GM12875 (cell line): Measurements from ENCODE around the gene GUCA2A.

Experiments
- H3K4me3 ChIP-seq: one replicate; pipeline ENCODE4 v1.5.1; 2011; ENCODE audit warnings: low read depth, low read length, control low read depth
- CTCF ChIP-seq: IDR thresholded peaks from 2 replicates; pipeline ENCODE4 v1.5.1; 2011; ENCODE audit warnings: low read depth, mild to moderate bottlenecking, control low read depth, inconsistent platforms, low read length, moderate library complexity, borderline replicate concordance; ENCODE audit not compliant: insufficient read depth

The GUCA2A gene

GRCh38 chr1:42145389-42145716, 19.2 kb downstream of the GUCA2A start:
- TF ChIP-seq CTCF: no peak
- no peak overlapping the region for H3K4me3 ChIP-seq

- H3K4me3 ChIP-seq: no peak overlapping the region
- no peak for TF ChIP-seq CTCF
Observed at GRCh38 chr1:42144711-42145388, 19.7 kb downstream of the GUCA2A start.

DNA sequence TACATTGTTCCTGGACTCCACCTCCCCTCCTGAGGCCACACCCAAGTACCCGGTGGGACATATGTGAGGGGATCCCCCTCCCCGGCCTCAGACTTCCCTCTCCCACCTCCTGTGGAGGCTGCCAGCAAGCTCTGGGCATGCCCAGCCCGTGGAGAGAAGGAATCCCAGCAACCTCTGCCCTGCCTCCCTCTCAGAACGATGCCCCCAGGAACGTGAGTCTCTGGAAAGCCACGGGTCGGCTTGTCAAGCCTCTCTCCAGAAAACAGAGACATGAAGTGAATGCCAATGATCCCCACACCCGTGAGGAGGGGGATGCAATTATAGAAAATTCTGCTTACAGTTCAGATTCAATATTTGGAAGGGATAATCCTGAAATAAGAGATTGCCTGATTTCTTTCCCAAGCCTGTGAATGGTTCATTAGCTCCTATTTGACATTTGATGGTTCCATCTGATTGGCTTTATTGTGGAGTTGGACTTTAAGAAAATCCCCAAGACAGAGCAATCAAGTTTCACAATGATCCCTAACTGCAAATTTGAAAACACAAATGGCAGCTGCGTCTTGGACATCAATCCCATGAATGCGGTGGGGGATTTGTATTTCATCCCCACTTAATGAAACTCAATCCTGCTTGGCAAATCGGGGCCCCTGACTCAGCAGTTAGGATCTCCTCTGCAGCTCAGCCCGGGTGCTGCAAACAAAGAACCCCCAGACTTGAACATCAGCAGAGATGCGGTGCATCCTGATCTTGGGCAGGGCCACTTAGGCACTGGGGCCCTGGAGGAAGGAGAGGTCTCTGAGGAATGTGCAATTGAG, 20.4 kb downstream of the GUCA2A start:
- TF ChIP-seq CTCF: no peak

DNA sequence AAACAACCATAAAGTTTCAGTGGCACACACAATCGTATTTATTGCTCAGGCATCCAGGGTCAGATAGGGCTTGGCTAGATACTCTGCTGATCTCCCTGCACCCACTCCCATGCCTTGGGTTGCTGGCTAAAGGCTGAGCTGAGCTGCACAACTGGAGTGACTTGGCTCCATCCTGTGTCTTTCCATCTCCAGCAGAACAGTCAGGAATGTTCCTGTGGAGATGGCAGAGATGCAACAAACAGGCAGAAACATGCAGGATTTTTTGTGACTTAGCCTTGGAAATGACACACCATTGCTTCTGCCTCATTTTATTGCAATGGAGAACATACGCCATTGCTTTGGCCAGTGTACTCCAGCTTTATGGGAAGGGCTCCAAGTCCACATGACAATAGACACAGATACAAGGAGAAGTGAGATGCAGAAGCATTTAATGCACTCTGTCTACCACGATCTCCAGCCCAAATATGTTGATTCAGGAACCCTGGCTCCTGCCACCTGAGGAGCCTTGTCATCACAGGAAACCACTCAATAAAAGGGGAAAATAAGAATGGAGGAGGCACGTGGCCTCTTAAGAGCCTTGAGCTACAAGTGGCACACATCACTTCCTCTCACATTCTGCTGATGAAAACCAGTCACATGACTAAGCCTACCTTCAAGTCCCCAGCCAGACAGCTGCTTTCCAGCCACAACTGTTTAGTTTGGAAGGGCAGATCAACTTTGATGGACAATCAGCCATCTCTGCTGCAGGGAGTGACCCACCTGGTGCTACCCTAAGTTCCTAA, 21.5 kb downstream of the GUCA2A start:
- no peak for TF ChIP-seq CTCF
- no peak overlapping the region for H3K4me3 ChIP-seq

More for the DNA sequence above, 20.4 kb downstream of the GUCA2A start:
- H3K4me3 ChIP-seq: no peak overlapping the region

- H3K4me3 ChIP-seq: no peak overlapping the region
- no peak for TF ChIP-seq CTCF
Observed at GRCh38 chr1:42141978-42142377, 22.6 kb downstream of the GUCA2A start.

- no peak for TF ChIP-seq CTCF
- H3K4me3 ChIP-seq: no peak overlapping the region
Observed at GRCh38 chr1:42140191-42140590, 24.4 kb downstream of the GUCA2A start.
